ENCODE measurements around the gene CLDN9.

- TF ChIP-seq CTCF (IDR thresholded peaks at IDR 0.05; ENCODE audit: low read length): no peak
- no peak for TF ChIP-seq EZH2 (optimal IDR thresholded peaks at IDR 0.05; ENCODE audit: low read depth, low read length)
- TF ChIP-seq EZH2phosphoT487 (IDR thresholded peaks at IDR 0.05; ENCODE audit: low read length): no peak
Measured at GRCh38 chr16:2967721-2968161, 45.0 kb upstream of the CLDN9 start.

Measured in MM.1S (cell line).